Fibroblast of skin of left biceps (primary cell): ENCODE data around the gene WDR70.

Experiments
- DNase-seq, 2 experiments: peaks; one replicate each; pipeline ENCODE4 v3.0.0-alpha.2; 2013; ENCODE audit warnings: low read depth in 2 of 2

WDR70 gene

GRCh38 chr5:37722236-37723161, 343.4 kb downstream of the WDR70 start:
- DNase-seq, result peak; percentile 95

GRCh38 chr5:37723162-37723961, 344.2 kb downstream of the WDR70 start:
- no peak for DNase-seq

GRCh38 chr5:37724395-37725125, 345.4 kb downstream of the WDR70 start:
- no peak for DNase-seq

GRCh38 chr5:37725185-37725584, 346.1 kb downstream of the WDR70 start:
- DNase-seq, result no peak

- DNase-seq, result no peak
These were observed 348.1 kb downstream of the WDR70 start for GRCh38 chr5:37727238-37727637.

- DNase-seq, result no peak
These were observed 351.9 kb downstream of the WDR70 start for GRCh38 chr5:37730896-37731455.

GRCh38 chr5:37734114-37734513, 355.0 kb downstream of the WDR70 start:
- no peak for DNase-seq

- DNase-seq, result no peak
These were observed 356.7 kb downstream of the WDR70 start for GRCh38 chr5:37735649-37736347.

- no peak for DNase-seq
These were observed 357.3 kb downstream of the WDR70 start for GRCh38 chr5:37736397-37736796.

GRCh38 chr5:37737326-37738056, 358.4 kb downstream of the WDR70 start:
- no peak for DNase-seq

- peak; percentile 79 to 80 for DNase-seq
These were observed 359.1 kb downstream of the WDR70 start for GRCh38 chr5:37738057-37738691.

GRCh38 chr5:37738865-37739488, 359.9 kb downstream of the WDR70 start:
- DNase-seq, result no peak

- DNase-seq, result no peak
These were observed 360.7 kb downstream of the WDR70 start for GRCh38 chr5:37739817-37740261.

GRCh38 chr5:37740331-37741066, 361.4 kb downstream of the WDR70 start:
- no peak for DNase-seq

GRCh38 chr5:37742111-37742510, 363.0 kb downstream of the WDR70 start:
- DNase-seq, result no peak

GRCh38 chr5:37751227-37751626, 372.1 kb downstream of the WDR70 start:
- no peak for DNase-seq

- no peak for DNase-seq
These were observed 375.9 kb downstream of the WDR70 start for GRCh38 chr5:37754976-37755375.

GRCh38 chr5:37755581-37755980, 376.5 kb downstream of the WDR70 start:
- DNase-seq, result no peak

GRCh38 chr5:37756248-37756647, 377.1 kb downstream of the WDR70 start:
- DNase-seq, result no peak
